ENCODE results near the gene RBCK1.

DNA sequence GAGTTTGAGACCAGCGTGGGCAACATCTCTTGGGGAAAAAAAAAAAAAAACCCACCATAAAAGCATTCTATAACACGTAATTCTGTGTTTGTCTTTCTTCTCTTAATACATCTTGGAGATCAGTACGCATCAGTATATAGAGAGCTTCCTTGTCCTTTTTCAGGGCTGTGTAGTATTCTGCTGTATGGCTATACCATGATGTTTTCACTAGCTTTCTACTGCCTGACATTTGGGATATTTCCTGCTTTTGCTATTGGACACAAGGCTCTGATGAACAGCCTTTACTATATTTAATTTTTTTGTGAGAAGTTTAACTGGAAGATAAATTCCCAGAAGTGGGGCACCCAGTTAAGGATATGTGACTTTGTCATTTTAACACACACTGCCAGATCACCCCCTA, 20.6 kb upstream of the RBCK1 start:
- no peak for TF ChIP-seq POLR2A (IDR thresholded peaks at IDR 0.05)
- no peak for TF ChIP-seq POLR2AphosphoS5 (IDR thresholded peaks at IDR 0.05)
